Neuron (in vitro differentiated cells): ENCODE results near the gene CCDC167.

ENCODE experiments used
- H2AFZ ChIP-seq: one replicate; pipeline ENCODE4 v1.6.1; 2013; ENCODE audit warnings: low read depth, mild to moderate bottlenecking, inconsistent platforms, low read length, moderate library complexity
- H3K27me3 ChIP-seq: one replicate; pipeline ENCODE4 v1.6.1; 2013; ENCODE audit warnings: low read length; ENCODE audit not compliant: insufficient read depth
- H3K36me3 ChIP-seq: one replicate; pipeline ENCODE4 v1.6.1; 2013; ENCODE audit warnings: low read length; ENCODE audit not compliant: insufficient read depth
- H3K4me1 ChIP-seq: one replicate; pipeline ENCODE4 v1.6.1; 2013; ENCODE audit warnings: low read length; ENCODE audit not compliant: insufficient read depth
- H3K4me3 ChIP-seq: 2 replicates; pipeline ENCODE4 v1.5.1; 2013; ENCODE audit warnings: mild to moderate bottlenecking, low read length, moderate library complexity
- H3K9me3 ChIP-seq: one replicate; pipeline ENCODE4 v1.6.1; 2013; ENCODE audit warnings: low read length

CCDC167 gene

DNA sequence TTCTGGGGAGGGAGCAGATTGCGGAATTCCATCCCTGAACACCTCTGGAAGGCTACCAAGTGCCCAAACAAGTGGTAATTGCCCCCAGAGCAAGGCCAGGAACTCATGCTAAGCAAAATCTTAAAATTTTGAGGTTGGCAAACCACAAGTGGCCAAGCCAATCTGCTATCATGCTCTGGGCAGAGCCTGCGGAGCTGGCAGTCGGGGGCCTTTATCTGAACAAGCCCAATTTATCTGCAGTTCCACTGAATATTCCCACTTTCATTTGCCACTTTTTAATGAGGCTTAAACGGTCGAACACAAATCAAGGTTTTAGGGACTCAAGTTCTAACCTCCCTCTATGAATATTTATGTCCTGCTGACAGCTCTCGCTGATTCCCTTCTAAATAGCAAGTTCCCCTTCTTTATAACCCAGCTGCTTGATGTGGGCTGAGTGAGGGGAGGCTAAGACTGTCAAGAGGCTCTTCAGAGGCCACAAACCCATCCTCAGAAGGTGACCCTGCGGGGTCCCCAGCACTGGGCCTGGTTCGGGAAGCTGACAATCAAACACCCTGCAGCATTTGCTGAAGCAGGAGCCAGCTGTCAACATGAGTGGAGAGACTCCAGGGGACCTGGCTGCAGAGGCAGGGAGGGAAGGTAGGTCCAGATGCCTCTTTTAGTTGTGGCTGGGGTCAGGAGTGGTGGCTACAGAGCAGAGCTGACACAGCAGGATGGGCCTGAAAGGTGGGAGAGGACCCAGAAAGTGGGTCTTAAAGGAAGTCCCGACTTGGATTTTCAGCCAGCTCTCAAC lies 11.9 kb downstream of the CCDC167 start:
- H3K4me1 ChIP-seq, result peaks cover 38% of the 10 kb centered on the region
- no peak overlapping the region for H3K4me3 ChIP-seq
- H3K9me3 ChIP-seq, result no peaks in the 10 kb centered on the region
- H2AFZ ChIP-seq, result no peak overlapping the region
- H3K36me3 ChIP-seq, result peaks cover 13% of the 10 kb centered on the region
- H3K27me3 ChIP-seq, result no peaks in the 10 kb centered on the region

DNA sequence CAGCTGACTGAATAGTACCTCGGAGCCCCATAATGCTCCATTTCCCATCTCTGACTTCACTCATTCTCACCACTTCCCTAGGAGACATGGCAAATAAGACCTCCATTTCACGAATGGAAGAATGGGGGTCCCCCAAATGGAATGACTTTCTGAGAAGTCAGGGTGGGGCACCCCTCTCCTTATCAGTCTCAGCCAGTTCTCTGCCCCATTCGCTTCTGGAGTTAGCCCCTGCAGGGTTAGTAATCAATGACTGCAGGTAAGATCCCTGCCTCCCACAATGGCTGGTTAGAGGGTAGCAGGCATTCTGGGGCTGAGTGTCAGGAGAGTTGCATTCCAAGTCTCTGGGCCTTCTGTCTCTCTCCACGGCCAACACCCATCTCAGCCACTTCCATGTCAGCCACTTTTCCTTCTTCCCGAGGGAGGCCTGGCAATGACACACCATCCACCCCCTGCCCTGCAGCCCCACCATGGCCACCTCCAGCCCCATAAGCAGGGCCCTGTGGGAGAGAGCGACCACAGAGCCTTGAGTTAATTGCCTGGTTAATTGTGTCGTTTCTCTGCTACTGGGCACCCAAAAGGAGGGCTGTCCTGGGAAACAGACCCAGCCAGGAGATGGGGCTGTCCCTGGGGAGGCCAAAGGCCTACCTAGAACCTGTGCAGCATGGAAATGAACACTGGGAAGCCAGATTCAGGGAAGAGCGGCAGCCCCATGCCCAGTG lies 13.4 kb downstream of the CCDC167 start:
- no peak overlapping the region for H2AFZ ChIP-seq
- H3K9me3 ChIP-seq, result no peaks in the 10 kb centered on the region
- H3K27me3 ChIP-seq, result no peaks in the 10 kb centered on the region
- peaks cover 18% of the 10 kb centered on the region for H3K36me3 ChIP-seq
- peaks cover 39% of the 10 kb centered on the region for H3K4me1 ChIP-seq
- H3K4me3 ChIP-seq, result no peak overlapping the region

DNA sequence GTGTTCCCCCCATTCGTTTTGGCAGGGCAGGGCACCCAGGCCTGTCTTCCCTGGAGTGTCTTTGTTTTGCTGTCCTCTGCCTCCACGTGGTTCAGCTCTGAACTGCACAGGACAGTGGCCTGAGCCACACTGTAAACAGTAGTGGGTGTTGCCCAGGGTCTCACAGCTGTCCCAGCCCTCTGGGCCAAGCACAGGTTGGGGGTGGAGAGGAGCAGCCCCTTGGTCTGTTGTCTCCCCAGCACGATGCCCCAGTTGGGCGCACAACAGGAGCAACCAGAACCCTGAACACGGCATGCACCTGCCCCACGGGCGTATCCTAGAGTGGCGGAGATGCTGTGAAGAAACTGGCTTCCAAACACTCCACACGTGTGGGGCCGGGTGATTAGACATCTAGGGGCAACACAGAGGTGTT lies 14.4 kb downstream of the CCDC167 start:
- no peak overlapping the region for H2AFZ ChIP-seq
- H3K27me3 ChIP-seq, result no peaks in the 10 kb centered on the region
- no peak overlapping the region for H3K4me3 ChIP-seq
- H3K36me3 ChIP-seq, result peaks cover 24% of the 10 kb centered on the region
- no peaks in the 10 kb centered on the region for H3K9me3 ChIP-seq
- H3K4me1 ChIP-seq, result peaks cover 40% of the 10 kb centered on the region

DNA sequence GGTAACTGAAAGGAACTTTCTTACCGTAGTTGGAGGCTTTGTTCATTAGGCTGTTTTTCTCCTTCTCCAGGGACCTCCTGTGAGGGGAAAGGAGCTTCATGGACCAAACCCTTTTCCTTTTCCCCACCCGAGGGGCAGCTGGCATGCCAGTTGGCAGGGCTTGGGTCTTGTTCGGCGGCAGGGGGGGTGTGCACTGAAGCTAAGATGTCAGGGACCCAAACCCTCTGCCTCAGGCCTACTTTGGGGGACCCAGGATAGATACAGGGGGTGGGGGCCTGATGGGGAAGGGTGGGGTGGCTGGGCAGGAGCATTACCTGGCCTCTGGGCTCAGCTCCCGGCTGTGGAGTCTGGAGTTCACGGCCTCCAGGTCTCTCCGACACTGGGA lies 14.9 kb downstream of the CCDC167 start:
- Histone ChIP-seq H3K27me3 (no peaks in the 10 kb centered on the region), H3K36me3 (peaks cover 29% of the 10 kb centered on the region), H3K9me3 (no peaks in the 10 kb centered on the region), H3K4me3 (no peak overlapping the region), H2AFZ (no peak overlapping the region), H3K4me1 (peaks cover 41% of the 10 kb centered on the region)

DNA sequence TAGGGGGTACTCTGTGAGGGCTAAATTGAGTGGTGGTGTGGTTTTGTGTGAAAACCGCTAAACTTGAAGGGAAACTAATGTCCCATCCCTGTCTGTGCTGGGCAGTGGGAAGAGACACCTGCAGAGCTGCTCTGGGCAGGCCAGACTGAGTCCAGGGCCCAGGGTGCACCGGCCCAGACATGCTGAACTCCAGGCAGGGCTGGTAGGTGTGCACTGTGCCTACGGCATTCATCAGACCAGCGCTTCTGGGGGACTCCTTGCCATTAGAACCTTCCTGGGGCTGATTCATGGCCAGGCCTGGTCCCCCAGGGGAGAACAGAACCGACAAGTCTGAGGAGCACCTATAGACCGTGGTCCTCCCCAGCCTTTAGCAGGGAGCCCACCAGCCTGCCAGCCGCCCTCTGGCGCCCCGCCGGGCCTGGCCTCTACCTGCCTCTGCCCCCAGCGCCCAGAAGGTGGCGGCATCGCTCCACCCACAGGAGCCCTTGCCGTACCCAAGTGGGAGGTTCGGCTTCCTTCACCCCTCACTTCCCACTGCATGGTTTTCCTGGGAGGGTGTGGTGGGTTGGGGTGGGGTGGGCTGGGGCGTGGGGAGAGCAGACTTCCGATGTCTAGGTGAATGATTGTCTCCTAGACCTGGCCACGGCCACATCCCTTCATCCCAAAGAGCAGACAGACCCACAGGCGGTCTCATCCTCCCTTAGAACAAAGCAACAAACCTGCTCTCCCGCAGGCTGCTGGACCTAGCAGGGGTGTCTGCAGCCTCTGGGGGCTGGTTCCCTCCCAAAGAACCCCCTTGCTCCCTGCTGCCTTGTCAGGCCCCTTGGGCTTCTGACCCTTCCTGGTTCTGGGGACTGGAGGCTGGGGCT lies 15.5 kb downstream of the CCDC167 start:
- peaks cover 41% of the 10 kb centered on the region for H3K4me1 ChIP-seq
- peaks cover 35% of the 10 kb centered on the region for H3K36me3 ChIP-seq
- H2AFZ ChIP-seq, result no peak overlapping the region
- no peaks in the 10 kb centered on the region for H3K27me3 ChIP-seq
- no peaks in the 10 kb centered on the region for H3K9me3 ChIP-seq
- H3K4me3 ChIP-seq, result no peak overlapping the region

DNA sequence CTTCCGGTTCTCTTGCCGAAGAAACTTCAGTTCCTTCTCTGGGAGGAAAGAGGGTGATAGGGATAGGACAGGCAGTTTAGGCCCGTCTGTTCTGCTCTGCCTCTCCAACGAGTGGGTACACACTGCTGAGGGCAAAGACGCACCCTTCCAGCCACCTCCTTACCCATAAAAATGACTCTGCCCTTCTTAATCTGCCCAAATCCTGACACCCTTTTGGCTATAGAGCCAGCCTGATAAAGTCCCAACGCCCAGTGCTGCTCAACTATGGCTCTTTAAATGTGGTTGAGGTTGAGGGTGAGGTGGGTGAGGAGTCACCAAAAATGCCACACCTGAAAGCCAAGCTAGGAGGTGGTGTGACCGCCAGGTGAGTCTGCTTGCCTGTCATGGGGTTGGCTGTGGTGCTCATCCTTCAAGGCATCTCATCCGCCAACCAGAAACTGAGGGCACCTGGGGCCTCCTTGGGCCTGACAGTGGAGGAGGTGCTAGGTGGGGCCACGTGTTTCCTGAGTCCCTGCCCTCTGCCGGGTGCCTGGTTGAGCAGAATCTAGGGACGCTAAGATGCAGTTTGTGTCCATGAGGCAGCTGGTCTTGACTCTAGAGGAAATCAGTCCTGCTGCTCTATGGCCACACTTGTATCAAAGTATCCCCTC lies 16.3 kb downstream of the CCDC167 start:
- no peaks in the 10 kb centered on the region for H3K9me3 ChIP-seq
- peaks cover 41% of the 10 kb centered on the region for H3K4me1 ChIP-seq
- no peak overlapping the region for H2AFZ ChIP-seq
- H3K4me3 ChIP-seq, result no peak overlapping the region
- no peaks in the 10 kb centered on the region for H3K27me3 ChIP-seq
- H3K36me3 ChIP-seq, result peaks cover 42% of the 10 kb centered on the region

DNA sequence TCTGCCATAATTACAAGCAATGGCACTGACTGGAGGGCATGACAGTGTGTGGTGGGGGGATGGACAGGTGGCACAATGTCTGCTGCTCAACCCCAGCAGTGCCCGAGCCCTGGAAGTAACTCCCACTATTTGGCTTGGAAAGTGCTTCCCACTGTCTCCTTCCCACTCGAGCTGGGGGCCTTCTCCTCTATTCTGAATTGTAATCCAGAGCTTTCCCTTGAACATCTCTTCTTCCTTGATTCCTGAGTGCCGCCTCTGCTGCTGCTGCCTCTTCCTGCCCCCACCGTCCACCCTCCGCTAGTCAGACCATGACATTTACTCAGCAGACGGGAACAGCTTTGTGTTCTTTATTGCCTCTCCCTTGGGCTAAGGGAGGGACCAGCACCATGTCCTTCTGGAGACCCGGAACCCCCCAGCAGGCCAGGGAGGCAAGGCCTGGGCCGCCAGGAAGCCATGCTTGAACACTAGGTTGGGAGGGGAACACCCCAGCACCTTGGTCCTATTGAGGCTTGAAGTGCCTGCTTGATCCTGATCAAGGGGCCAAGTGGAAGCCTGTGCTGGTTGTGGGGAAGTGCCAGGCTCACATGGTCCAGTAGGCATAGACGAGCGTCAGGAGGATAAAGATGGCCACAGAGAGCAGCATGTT lies 17.0 kb downstream of the CCDC167 start:
- Histone ChIP-seq H3K27me3 (no peaks in the 10 kb centered on the region), H3K4me3 (no peak overlapping the region), H3K9me3 (no peaks in the 10 kb centered on the region), H3K4me1 (peaks cover 34% of the 10 kb centered on the region), H3K36me3 (peaks cover 46% of the 10 kb centered on the region), H2AFZ (no peak overlapping the region)

DNA sequence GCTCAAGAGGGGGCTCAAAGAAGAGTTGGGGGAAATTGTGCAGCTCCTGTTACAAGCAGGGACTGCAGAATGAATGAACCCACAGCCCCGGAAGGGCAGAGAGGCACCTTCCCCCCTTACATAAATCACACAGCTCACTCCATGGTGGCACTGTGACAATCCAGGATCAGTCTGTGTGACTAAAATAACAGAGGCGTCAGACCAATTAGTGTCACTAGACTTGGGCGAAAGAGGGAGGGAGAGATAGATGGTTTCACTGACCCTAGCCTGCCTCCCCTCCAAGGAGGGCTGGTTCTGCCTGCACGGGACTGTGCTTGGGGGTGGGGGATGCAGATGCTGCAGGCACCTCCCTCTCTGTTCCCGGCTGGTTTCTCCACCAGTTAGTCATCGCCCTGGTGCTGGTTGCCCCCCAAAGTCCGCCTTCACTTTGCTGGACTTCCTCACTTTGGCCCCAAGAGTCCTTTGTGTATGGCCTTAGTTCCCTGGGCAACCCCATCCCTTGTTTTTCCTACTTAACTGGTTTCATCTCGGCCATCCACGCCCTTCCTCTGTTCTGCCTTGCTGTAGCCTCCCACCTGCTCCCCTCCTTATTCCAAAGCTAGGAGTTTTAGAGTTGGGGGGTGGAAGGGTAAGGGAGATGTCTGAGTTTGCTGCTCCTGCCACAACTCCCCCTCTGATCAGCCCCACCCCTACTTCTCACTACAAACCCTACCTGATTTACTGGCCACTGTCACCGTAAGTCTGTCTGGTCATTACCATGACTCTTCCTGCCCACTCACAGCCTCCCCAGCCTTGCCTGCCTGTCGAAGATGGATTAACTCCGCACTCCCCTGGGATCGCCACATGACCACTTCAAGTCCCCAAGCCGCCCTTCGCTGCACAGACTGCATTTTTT lies 17.7 kb downstream of the CCDC167 start:
- H3K4me1 ChIP-seq, result peaks cover 31% of the 10 kb centered on the region

DNA sequence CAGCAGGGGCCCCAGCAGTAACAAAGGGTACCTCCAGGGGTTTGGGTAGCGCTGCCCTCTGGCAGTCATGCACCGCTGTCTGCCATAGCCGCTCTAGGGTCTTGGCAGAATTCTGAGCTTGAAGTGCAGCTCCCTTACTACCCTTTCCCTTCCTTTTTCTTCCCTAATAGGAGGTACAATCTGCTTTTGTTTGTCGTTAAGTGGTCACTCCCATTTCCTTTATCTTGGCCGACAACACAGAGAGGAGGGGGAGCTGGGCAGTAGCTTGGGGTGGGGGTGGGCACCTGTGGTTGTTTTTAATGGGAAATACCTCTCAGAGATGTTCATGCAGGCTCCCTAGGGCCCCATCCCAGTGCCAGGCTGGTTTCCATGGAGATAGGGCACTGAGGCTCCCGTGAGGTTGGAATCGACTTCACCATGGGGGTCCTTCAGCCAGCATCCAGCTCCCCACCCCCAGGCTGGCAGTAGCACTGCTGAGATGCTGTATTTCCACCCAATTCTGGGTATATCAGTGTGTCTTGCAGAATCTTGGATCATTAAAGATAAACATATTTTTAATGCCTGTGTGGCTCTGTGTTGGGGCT lies 18.6 kb downstream of the CCDC167 start:
- Histone ChIP-seq H3K36me3 (peaks cover 62% of the 10 kb centered on the region), H3K4me1 (peaks cover 31% of the 10 kb centered on the region), H3K27me3 (no peaks in the 10 kb centered on the region), H3K4me3 (no peak overlapping the region), H3K9me3 (no peaks in the 10 kb centered on the region), H2AFZ (no peak overlapping the region)

More for the DNA sequence above, 17.7 kb downstream of the CCDC167 start:
- Histone ChIP-seq H2AFZ (no peak overlapping the region), H3K4me3 (no peak overlapping the region), H3K27me3 (no peaks in the 10 kb centered on the region), H3K9me3 (no peaks in the 10 kb centered on the region), H3K36me3 (peaks cover 54% of the 10 kb centered on the region)

DNA sequence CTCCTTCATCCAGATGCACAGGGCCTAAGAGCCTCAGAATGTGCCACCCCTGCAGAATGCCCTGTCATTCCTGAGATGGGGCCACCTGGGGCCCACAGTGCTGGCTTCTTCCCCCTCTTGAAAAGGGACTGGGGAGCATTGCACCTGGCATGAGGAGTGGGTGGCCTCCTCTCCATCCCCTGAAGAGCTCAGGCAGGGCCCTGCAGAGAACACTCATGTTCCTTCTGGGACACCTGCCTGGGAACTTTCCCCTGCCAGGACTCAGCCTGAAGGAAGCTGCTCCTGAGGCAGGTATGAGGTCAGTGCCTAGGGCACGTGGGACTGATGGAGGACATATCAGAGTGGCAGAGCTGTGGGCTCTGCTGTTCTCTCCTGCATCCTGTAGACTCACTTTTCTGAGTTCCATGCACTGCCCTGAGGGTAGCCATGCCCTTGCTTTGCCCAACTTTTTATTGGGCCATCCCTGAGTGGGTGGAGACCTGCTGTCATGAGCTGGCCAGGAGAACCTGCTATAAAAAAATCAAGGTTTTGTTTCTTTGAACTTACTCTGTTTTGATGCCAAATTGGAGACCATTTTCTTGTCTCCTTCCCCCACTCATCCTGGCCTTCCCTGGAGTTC lies 19.5 kb downstream of the CCDC167 start:
- Histone ChIP-seq H3K36me3 (peaks cover 69% of the 10 kb centered on the region), H3K9me3 (no peaks in the 10 kb centered on the region), H3K4me3 (no peak overlapping the region)

DNA sequence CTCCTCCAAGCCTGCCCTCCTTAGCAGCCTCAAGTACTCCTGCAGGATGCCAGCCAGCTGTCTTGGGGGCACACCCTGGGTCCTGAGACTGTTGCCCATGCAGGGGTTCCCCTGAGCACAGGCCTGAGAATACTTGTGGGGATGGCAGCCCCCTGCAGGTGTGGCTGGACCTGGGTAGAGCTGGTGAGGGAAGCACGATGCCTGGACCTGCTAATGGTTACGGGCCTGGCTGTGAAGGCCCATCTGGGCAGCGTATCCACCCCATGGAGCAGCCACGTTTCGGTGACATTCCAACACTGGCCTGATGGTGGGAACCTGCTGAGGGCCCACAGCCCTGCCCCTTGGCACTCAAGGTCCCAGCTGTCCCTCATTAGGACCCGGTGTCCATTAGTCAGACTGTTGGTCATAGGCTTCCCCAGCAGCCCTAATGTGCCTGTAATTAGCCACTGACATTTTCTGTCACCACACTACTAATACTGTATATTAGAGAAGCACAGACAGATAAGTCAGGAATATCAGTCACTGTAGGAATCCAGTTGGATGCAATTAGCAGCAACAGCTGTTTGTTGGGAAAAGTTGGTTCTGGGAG lies 20.3 kb downstream of the CCDC167 start:
- no peak overlapping the region for H2AFZ ChIP-seq
- peaks cover 24% of the 10 kb centered on the region for H3K4me1 ChIP-seq
- H3K9me3 ChIP-seq, result no peaks in the 10 kb centered on the region
- no peak overlapping the region for H3K4me3 ChIP-seq
- H3K36me3 ChIP-seq, result peaks cover 78% of the 10 kb centered on the region
- H3K27me3 ChIP-seq, result no peaks in the 10 kb centered on the region

More for the DNA sequence above, 19.5 kb downstream of the CCDC167 start:
- Histone ChIP-seq H2AFZ (no peak overlapping the region), H3K4me1 (peaks cover 29% of the 10 kb centered on the region), H3K27me3 (no peaks in the 10 kb centered on the region)
